Activated CD8-positive, alpha-beta memory T cell treated with anti-CD3 and anti-CD28 coated beads, Interleukin-2, amount 50 U/mL, for 1 hour (primary cell): ENCODE results near the gene ODF2L.
"Not testable (repeated sequence)": the region's sequence is repeated elsewhere in the genome, so short reads cannot be mapped to it uniquely, and the experiment has no call there.

Experiments
- DNase-seq: peaks from one replicate; pipeline ENCODE4 v3.0.0-alpha.2; 2020; ENCODE audit errors: extremely low read depth

ODF2L gene

GRCh38 chr1:86387916-86388627 is 8.1 kb downstream of the ODF2L start:
- DNase-seq, result no peak

GRCh38 chr1:86382878-86383277 is 13.2 kb downstream of the ODF2L start:
- DNase-seq, result no peak

- no peak for DNase-seq
Observed at GRCh38 chr1:86381223-86381622, 14.9 kb downstream of the ODF2L start.

GRCh38 chr1:86380257-86380861 is 15.8 kb downstream of the ODF2L start:
- DNase-seq, result no peak

GRCh38 chr1:86378813-86379212 is 17.3 kb downstream of the ODF2L start:
- DNase-seq, result no peak

- DNase-seq, result no peak
Observed at GRCh38 chr1:86377341-86377740, 18.8 kb downstream of the ODF2L start.

- no peak for DNase-seq
Observed at GRCh38 chr1:86375688-86376087, 20.4 kb downstream of the ODF2L start.

GRCh38 chr1:86370601-86371022 is 25.5 kb downstream of the ODF2L start:
- no peak for DNase-seq

- DNase-seq, result no peak
Observed at GRCh38 chr1:86365896-86366295, 30.2 kb downstream of the ODF2L start.

- no peak for DNase-seq
Observed at GRCh38 chr1:86362807-86363206, 33.3 kb downstream of the ODF2L start.

GRCh38 chr1:86357796-86358195 is 38.3 kb downstream of the ODF2L start:
- no peak for DNase-seq

GRCh38 chr1:86356247-86356646 is 39.9 kb downstream of the ODF2L start:
- no peak for DNase-seq

GRCh38 chr1:86352086-86352485 is 44.0 kb downstream of the ODF2L start:
- no peak for DNase-seq

GRCh38 chr1:86350230-86350629 is 45.9 kb downstream of the ODF2L start:
- DNase-seq, result not testable (repeated sequence)

- DNase-seq, result no peak
Observed at GRCh38 chr1:86346388-86346787, 49.7 kb downstream of the ODF2L start.

- no peak for DNase-seq
Observed at GRCh38 chr1:86345042-86345441, 51.1 kb downstream of the ODF2L start.

- no peak for DNase-seq
Observed at GRCh38 chr1:86339906-86340305, 56.2 kb downstream of the ODF2L start.

- no peak for DNase-seq
Observed at GRCh38 chr1:86339014-86339812, 56.9 kb downstream of the ODF2L start.

GRCh38 chr1:86335916-86336315 is 60.2 kb downstream of the ODF2L start:
- DNase-seq, result no peak

- DNase-seq, result no peak
Observed at GRCh38 chr1:86325264-86325663, 70.9 kb downstream of the ODF2L start.

GRCh38 chr1:86324130-86324822 is 71.8 kb downstream of the ODF2L start:
- DNase-seq, result no peak

- DNase-seq, result no peak
Observed at GRCh38 chr1:86322241-86322640, 73.9 kb downstream of the ODF2L start.
